ENCODE data around the gene GLI2.

DNA sequence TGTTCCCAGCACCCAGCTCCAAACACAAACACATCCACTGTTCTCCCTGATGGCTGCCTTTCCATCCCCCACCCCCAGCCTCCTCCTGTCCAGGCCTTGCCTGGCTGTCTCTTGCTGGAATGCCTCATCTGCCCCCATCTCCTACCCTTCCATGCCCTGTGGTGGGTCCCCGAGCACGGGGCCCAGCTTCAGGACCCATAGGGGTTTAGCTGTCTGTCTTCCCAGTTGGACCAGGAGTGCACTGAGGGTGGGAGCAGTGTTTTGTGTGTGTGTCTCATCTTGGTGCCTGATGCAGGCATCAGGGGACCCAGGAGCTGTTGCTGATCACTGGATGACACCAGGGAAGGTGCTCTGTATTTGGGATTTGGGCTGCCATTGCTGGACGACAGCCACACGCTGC, 34.5 kb downstream of the GLI2 start:
- TF ChIP-seq, protein P1, sequence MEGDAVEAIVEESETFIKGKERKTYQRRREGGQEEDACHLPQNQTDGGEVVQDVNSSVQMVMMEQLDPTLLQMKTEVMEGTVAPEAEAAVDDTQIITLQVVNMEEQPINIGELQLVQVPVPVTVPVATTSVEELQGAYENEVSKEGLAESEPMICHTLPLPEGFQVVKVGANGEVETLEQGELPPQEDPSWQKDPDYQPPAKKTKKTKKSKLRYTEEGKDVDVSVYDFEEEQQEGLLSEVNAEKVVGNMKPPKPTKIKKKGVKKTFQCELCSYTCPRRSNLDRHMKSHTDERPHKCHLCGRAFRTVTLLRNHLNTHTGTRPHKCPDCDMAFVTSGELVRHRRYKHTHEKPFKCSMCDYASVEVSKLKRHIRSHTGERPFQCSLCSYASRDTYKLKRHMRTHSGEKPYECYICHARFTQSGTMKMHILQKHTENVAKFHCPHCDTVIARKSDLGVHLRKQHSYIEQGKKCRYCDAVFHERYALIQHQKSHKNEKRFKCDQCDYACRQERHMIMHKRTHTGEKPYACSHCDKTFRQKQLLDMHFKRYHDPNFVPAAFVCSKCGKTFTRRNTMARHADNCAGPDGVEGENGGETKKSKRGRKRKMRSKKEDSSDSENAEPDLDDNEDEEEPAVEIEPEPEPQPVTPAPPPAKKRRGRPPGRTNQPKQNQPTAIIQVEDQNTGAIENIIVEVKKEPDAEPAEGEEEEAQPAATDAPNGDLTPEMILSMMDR (IDR thresholded peaks at IDR 0.05) = no peak
- TF ChIP-seq POLR2A (IDR thresholded peaks at IDR 0.05) = no peak

Measured in vagina (tissue), 2 donors.